DMS153 (cell line): ENCODE measurements around the gene RSAD2.
"Not testable (repeated sequence)": the region's sequence is repeated elsewhere in the genome, so short reads cannot be mapped to it uniquely, and the experiment has no call there.

Experiments
- DNase-seq: peaks from one replicate; lab custom pipeline; 2025; lab: John Stamatoyannopoulos, UW

RSAD2 gene

DNA sequence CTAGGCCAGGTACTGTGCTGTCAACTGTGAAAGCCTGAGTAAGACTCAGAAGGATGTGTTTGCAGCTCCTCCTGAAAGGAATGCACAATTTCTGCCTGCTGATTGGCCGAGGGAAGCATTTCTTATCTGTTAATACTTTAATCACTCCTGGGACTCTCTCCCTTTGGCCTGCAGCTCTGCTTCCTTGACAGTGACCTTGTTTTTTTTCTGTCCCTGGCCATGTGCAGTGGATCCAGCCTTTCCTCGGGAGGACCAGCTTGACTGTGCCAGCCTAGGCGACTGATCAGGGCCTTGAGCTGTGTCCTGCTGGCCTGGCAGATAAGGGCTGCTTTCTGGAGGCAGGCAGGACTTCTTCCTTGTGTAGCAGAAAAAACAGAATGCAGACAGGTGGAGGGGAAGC lies 49.6 kb downstream of the RSAD2 start:
- DNase-seq, result no peak

DNA sequence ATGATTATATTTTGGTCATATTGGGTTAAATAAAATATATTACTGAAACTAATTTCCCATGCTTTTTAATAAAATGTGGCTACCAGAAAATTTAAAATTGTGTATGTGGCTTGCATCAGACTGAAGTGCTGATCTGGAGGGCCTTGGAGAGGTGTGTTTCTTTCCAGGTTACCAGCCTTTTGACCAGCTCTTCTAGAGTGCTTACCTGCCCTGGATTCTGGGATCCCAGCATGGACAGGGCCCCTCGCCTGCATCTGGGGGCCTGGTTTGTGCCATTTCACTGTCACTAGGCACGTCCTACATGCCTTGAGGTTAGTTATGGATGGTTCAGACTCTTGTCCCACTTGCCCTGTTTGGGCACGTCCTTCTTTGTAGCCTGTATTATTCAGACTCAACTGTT lies 50.2 kb downstream of the RSAD2 start:
- no peak for DNase-seq

GRCh38 chr2:6928452-6928851 lies 50.9 kb downstream of the RSAD2 start:
- DNase-seq, result no peak

DNA sequence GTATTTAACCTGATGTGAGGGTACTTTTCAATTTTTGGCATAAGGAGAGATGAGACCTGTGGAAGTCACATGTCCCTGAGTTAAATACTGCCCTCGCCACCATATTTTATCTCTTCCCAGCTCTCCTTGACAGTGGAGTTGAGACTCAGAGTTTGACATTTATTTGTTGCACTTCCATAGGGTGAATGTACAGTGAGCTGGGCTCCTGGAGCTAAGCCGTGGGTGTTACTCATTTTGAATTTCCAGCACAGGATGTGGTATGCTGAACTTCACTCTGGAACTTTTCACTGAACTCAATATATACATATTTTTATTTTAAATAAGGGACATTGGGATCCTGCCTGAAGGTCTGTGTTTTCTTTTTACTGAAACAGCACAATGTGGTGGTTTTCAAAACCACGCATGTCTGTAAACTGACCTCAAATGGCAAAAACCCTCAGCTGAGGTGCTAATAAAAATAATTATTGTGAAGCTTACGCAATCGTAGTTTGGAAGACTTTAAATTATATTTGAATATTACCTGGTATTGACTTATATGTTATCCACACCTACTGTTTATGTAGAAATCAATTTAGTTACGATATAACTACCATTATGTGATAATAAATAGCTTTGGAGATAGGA lies 51.7 kb downstream of the RSAD2 start:
- DNase-seq, result no peak

DNA sequence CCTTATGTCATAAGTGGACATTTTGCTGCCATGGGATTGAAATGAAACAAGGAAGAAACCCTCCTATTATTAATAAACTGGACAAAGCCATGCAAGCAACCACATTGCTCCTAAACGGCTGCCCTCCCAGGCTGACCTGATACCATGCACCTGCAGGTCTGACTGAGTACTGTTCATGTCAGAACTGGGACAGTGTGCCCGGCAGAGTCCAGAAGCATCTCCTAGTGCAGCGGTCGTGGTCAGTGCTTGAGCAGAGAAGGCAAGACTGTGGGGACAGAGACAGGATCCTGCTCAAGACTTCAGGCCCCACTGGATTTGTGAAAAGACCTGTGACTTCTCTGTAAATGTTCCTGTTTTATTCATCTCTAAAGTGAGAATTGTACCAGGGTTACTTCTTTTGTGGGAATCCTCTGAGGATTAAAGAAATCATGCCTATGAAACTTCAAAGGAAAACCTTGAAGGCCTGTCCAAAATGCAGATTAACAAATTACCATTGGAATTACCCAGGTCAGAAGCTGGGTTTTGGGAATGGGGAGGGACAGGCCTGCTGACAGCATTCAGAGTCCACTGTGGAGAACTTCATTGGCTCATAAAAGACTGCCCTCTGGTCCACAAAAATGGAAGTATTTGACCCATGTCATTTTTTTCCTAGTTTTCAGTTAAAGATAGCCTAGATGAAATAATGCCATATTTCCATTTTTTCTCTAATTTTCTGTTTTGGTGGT lies 53.5 kb downstream of the RSAD2 start:
- no peak for DNase-seq

- DNase-seq, result no peak
Observed at GRCh38 chr2:6931753-6932152, 54.2 kb downstream of the RSAD2 start.

GRCh38 chr2:6932206-6932605 lies 54.6 kb downstream of the RSAD2 start:
- no peak for DNase-seq

DNA sequence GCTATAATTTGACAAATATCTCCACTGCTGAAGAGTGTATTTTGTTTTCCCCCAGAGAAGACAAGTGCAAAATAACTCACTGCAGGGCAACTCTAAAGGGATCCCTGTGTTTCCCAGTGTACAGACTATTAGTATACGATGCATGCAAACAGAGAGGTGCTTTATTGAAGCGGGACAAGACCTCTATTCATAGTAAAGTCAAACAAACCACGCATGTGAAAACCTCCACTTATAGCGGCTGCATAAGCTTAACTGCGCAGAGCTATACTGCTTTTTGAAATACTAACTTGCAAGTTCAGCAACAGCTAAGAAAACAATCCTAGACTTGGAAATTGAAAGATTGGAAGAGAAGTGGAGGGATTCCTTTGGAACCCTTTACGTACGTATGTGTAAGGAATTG lies 55.3 kb downstream of the RSAD2 start:
- no peak for DNase-seq

DNA sequence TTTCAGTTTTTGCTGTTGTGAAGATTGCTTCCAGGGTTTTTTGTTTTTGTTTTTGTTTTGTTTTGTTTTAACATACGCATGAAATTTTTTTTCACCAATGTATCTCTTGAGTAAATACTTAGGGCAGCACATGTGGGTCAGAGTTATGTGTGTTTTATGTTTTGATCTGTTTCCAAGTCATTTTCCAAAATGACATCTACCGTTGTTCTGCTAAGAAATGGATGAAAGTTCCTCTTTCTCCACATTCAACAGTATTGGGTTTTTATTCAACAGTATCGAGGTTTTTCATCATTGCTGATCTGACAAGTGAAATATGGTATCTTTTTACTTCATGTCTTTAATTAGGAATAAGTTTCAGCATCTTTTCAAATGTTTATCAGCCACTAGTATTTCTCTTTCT lies 56.3 kb downstream of the RSAD2 start:
- no peak for DNase-seq

- DNase-seq, result no peak
Observed at GRCh38 chr2:6934345-6934744, 56.8 kb downstream of the RSAD2 start.

DNA sequence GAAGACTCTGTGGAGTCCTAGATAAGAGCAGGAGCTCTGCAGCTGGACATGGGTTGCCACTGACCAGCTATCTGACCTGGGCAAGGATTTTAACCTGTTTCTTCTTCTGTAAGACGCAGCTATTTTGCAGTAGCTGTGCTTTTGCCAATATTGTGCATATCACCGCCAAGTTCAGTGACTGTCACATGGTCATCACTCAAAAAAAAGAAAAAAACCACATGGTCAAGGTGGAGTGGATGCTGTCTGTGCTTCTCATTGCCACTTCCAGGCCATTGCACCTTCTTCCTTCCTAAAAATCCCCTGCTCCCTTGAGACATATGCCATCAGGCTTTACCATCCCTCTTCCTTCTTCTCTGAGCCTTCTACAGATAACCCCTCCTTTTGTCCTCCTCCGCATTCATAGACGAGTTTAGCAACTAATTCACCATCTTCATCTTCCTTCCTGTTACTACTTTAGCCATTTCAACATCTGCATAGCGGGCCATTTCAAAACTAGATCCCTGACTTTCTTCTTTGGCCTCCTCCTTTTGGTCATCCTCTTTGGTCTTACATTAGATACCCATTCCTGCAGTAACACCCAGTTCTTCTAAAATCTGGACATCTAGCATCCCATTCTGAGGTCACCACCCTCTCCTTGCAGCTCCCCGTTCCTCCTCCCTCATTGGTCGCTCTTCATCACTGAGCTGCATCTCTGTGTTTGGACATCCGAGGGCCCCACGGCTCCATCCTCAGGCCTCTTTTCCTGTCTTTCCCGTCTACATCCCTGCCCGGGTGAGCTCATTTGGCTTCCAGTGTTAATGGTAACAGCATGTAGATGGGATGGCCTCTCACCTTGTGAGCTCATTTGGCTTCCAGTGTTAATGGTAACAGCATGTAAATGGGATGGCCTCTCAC lies 57.4 kb downstream of the RSAD2 start:
- DNase-seq, result no peak

DNA sequence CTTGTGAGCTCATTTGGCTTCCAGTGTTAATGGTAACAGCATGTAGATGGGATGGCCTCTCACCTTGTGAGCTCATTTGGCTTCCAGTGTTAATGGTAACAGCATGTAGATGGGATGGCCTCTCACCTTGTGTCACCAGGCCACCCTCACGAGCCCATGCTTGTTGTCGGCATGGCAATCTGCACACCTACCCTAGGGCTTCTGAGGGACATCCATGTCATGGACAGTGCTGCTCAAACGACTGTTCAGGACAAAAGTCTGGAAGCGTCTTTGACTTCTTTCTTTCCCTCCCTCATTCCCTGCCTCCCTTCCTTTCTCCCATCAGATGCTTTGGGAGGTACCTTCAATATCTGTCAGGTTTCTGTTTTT lies 58.1 kb downstream of the RSAD2 start:
- DNase-seq, result not testable (repeated sequence)

GRCh38 chr2:6937157-6937556 lies 59.6 kb downstream of the RSAD2 start:
- no peak for DNase-seq

DNA sequence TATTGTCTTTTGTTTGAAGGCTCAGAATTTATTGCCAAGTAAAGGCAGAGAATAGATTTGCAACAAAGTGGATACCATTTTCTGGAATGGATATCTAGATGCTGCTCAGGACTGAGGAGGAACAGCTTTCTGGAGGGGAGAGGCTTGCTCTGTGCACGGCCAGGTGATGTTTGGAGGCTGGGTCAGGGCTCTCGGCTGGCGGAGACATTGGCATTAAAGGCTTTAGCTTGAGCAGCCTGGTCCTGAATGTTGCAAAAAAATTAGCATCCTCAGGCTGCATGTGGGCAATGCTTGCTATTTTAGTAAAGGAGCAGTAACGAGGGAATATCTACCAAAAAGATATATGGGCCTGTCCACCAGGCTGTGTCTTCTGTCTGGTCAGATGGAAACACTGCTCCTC lies 60.0 kb downstream of the RSAD2 start:
- DNase-seq, result no peak

DNA sequence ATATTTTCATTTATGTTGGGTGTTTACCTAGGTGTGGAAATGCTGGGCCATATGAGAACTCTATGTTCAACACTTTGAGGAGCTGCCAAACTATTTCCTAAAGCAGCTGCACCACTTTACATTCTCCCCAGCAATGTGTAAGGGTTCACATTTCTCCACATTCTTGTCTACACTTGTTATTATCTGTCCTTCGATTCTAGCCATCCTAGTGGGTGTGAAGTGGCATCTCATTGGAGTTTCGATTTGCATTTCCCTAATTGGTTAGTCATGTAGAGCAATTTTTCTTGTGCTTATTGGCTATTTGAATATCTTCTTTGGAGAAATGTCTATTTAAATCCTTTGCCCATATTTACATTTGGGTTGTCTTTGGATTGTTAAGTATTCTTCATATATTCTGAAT lies 61.5 kb downstream of the RSAD2 start:
- DNase-seq, result no peak

GRCh38 chr2:6940820-6941219 lies 63.2 kb downstream of the RSAD2 start:
- no peak for DNase-seq

- no peak for DNase-seq
Observed at GRCh38 chr2:6941299-6942046, 63.9 kb downstream of the RSAD2 start.

DNA sequence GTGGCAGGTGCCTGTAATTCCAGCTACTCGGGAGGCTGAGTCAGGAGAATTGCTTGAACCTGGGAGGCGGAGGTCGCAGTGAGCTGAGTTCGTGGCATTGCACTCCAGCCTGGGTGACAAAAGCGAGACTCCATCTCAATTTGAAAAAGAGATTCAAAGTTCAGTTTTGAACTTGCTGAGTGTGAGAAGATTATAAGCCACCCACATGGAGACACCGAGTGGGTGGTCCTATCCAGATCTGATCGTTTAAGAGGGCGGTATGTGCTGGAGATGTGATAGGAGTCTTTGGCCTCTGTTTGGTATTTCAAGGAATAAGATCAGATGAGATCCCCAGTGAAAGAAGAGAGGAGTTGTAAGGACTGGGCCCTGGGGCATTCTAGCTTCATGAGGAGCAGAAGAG lies 65.3 kb downstream of the RSAD2 start:
- no peak for DNase-seq

GRCh38 chr2:6943523-6943922 lies 65.9 kb downstream of the RSAD2 start:
- DNase-seq, result no peak

- DNase-seq, result no peak
Observed at GRCh38 chr2:6943971-6944370, 66.4 kb downstream of the RSAD2 start.

DNA sequence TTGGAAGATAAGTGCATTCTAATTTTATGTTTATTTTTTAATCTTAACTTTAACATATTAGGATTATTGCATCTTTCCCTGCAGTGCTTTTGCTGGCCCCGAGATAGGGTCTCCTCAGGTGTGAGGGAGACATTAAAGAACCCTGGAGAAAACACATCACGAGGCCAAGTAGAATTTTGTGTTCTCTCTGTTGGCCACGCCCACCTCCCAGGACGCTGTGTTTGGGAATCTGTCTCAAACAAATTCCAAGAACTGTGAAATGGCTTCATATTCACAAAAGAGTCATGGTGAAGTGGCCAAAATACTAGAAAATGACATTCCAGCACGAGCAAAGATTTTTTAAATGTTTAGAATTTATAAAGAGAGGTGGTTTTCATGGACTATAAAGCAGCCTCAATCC lies 67.0 kb downstream of the RSAD2 start:
- no peak for DNase-seq

GRCh38 chr2:6945087-6945813 lies 67.7 kb downstream of the RSAD2 start:
- DNase-seq, result no peak
